SH-SY5Y (cell line): ENCODE data around the gene RALGAPA2.

Experiments used
- GATA2 ChIP-seq: IDR thresholded peaks from 2 replicates; pipeline ENCODE4 v1.6.1; 2011; ENCODE audit warnings: mild to moderate bottlenecking, low read depth, low read length
- GATA3 ChIP-seq: IDR thresholded peaks from 2 replicates; pipeline ENCODE4 v1.6.1; 2011; ENCODE audit warnings: low read depth, mild to moderate bottlenecking, low read length, moderate library complexity

- TF ChIP-seq GATA2, result no peak
- TF ChIP-seq GATA3, result no peak
These were observed 224.6 kb downstream of the RALGAPA2 start for GRCh38 chr20:20487811-20488210.
